GM19467 (cell line): ENCODE measurements around the gene YWHAE.
A peak's percentile ranks its signal among the peaks of the same experiment; 100 is the strongest.
"Not testable (repeated sequence)": the region's sequence is repeated elsewhere in the genome, so short reads cannot be mapped to it uniquely, and the experiment has no call there.

Experiments
- ATAC-seq: cut with Tn5 transposase; IDR thresholded peaks from one replicate; pipeline ENCODE4 v1.9.1; 2021; ENCODE audit warnings: mild to moderate bottlenecking, moderate library complexity; ENCODE audit not compliant: unreplicated experiment

YWHAE gene

DNA sequence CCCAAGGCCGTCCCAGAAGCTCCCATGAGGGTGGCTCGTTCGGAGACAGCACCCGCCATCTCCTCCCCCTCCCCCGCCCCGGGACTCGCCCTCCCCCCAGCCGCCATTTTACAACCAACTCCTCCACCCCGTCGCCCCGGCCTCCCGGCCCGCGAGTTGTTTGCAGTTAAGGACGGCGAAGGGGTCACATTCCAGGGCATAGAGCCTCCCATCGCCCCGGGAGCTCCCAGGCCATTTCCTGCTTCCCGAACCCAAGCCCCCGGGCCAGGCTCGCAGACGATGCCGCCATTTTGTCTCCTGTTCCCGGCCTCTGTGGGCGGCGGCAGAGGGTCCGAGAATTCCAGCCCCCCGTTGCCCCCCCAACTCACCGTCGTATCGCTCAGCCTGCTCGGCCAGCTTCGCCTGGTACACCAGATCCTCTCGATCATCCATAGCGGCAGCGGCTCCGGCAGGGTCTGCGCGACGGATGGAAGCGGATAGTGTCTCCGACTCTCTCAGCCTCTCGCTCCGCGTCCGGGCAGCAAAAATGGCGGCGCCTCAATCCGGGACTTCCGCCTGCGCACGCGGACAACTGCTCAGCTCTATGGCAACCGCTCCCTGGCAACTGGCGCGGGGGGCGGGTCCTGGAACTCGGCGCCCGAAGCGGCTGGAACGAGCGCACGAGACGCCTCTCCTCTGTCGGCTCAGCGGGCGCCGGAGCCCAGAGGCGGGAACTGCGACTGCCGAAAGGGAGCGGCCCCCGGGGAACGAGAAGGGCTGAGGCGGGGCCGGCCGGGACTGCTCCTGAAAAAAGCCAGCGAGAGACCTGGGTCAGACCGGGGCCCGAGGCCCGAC is at the start of gene YWHAE:
Gene YWHAE, minus strand, starts transcription at position 544 of the 834 bp plus-strand sequence. Its CDS starts 112 bp downstream, at position 432.
- peak; percentile 90 for ATAC-seq

GRCh38 chr17:1449412-1449967 is 49.5 kb upstream of the YWHAE start:
- ATAC-seq = no peak

- ATAC-seq = no peak
Observed at GRCh38 chr17:1447052-1447451, 47.0 kb upstream of the YWHAE start.

DNA sequence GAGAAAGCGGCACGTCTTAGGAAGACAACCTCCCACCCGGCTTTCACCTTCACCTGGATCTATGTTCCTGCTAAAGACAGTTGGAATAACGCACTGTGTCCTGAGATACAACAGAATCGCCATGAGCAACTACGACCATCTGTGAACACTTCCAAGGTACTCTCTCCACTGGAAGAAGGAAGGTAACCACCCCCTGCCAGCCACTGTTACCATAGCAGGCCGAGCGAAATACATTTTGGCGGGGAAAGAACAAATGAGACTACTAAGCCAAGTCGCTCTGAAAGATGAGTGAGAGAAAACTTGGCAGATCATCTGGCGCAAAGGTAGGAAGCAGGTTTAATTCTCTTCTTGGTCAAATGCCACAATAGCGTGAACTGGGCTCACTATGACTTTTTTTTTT is 46.2 kb upstream of the YWHAE start:
- no peak for ATAC-seq

DNA sequence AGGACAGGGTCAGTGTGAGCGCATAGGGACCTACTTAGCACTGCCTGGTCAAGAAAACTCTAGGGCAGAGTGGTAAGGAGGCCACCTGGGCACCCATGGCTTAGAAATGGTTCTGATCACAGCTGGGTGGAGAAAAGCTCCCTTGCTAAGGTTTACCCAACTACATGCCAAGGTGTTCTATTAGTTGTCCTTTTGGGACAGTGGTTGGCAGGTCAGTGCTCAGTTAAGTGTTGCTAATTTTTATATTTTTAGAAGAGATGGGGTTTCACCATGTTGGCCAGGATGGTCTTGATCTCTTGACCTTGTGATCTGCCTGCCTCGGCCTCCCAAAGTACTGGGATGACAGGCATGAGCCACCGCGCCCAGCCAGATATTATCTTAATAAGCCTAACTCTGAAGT is 45.7 kb upstream of the YWHAE start:
- not testable (repeated sequence) for ATAC-seq

DNA sequence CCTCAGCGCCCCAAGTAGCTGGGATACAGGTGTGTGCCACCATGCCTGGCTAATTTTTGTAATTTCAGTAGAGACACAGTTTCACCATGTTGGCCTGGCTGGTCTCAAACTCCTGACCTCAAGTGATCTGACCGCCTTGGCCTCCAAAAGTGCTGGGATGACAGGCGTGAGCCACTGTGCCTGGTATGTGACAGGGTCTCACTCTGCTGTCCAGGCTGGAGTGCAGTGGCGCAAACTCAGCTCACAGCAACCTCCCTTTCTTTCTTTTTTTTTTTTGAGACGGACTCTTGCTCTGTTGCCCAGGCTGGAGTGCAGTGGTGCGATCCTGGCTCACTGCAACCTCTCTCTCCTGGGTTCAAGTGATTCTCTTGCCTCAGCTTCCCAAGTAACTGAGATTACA is 42.7 kb upstream of the YWHAE start:
- ATAC-seq = not testable (repeated sequence)

GRCh38 chr17:1442187-1442586 is 42.2 kb upstream of the YWHAE start:
- no peak for ATAC-seq

DNA sequence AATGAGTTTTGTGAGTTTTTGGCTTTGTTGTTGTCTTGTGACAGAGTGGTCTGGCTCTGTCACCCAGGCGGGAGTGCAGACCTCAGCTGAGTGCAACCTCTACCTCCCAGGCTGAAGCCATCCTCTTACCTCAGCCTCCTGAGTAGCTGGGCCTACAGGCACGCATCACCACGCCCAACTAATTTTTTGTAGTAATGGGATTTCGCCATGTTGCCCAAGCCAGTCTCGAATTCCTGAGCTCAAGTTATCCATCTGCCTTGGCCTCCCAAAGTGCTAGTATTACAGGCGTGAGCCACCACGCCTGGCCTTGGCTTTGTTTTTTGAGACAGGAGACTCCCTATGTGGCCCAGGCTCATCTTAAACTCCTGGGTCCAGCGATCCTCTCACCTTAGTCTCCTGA is 40.9 kb upstream of the YWHAE start:
- ATAC-seq = no peak

DNA sequence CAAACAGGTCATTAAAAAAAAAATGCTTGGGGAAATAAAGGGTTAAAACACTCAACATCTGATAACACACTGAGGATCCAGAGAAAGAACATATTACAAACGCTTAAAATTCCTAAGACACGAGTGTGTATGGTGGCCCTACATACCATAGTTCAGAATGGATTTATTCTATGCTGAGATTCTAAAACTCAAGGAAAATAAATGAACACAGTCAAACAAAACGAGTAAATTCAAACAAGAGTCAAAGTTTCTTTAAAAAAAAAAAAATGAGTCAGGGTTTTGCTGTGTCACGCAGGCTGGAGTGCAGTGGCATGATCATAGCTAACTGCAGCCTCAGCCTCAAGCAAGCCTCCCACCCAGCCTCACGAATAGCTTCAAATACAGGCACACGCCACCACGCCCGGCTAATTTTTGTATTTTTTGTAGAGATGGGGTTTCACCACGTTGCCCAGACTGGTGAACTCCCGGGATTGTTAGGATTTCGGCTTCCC is 38.6 kb upstream of the YWHAE start:
- no peak for ATAC-seq

GRCh38 chr17:1435326-1435725 is 35.3 kb upstream of the YWHAE start:
- ATAC-seq = no peak

DNA sequence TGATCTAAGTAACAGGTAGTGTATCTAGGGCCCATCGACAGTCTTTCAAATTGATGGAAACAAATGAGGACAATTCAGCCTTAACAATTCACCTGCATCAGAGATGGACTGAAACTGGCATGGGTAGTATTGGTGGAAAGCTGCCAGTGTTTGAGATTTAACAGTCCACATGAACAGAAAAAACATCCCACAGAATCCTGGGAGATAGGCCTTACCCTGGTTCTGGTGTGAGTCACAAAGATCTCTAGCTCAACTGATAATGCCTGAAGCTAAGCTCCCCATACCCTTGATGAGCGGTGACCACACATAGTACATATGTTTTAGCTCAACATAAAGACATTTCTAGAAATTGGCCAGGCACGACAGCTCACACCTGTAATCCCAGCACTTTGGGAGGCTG is 34.1 kb upstream of the YWHAE start:
- no peak for ATAC-seq

GRCh38 chr17:1431631-1432104 is 31.6 kb upstream of the YWHAE start:
- no peak for ATAC-seq

DNA sequence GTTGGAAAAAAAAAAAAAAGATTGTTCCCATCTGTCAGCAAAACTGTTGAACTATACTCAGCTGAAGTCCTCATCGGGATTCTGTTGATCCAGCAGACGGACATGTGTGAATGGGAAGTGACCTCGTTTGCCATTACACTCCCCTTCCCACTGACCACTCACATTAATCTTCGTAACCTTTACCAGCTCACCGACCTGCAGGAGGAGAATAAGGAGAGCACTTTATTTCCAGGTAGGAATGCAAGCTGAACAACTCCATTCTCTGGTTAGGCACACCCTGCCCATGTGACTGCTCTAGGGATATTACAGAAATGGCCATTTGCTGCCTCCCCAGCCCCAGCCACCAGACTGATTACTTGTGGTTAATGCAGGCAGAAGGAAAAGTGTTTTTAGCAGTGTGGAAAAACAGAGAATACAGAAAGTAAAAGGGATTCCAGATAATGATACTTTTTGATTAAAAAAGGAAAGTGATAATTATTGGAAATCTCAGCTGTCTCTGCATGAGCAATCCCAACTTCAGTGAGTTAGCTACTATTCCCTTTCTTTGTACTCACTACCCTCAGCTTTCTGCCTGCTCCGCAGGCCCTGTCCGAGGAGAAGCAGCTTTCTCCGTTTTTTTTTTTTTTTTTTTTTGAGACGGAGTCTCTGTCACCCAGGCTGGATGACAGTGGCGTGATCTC is 23.6 kb upstream of the YWHAE start:
- no peak for ATAC-seq

DNA sequence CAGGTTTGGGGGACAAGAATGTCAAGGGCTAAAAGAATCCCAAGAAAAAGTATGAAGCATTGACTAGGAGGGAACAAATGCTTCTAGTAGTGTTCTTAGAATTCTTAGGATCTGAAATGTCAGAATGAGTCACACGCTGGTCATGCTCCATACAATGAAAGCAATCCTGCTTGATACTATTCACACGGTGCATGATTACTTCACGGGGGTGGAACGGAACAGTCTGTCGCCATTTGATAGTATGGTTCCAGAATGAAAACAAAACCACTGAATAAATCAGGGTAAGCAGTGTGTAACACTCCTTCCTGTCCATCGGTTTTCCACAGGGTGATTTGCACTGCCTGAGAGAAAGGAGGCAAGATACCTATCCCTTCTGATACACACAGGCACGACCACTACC is 22.9 kb upstream of the YWHAE start:
- ATAC-seq = no peak

DNA sequence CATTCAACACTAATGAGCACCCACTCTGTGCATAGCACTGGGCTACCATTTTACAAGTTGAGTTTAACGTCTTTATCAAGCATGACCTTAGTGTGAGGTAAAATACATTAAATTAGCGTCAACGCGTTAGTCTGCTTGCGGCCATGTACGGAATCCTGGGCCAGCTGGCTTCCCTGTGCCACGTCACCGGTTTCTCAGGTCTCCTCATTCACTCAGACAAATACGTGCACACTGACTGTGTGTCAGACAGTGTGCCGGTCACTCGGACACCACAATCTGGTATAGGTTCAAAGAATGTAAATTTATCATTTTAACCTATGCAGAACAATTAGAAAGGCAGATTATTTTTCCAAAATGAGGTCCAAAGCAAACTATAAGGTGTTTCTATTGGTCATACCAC is 21.4 kb upstream of the YWHAE start:
- no peak for ATAC-seq

DNA sequence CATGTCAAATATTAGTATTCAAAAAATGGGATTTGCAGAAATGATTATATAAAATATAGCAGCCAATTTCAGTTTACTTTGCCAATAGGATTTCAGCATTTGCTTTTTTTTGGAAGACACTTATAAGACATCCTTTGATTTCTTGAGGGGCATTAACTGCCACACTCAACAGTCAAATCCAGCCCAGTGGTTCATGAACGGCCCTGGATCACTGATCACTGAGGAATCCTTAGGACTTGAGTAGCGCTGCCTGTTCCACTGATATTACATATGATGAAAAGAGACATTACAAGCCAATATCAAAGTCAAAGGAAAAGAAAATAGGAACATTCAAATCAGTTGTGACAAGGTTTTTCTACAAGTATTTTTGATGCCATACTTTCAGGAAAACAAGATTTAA is 21.0 kb upstream of the YWHAE start:
- no peak for ATAC-seq

DNA sequence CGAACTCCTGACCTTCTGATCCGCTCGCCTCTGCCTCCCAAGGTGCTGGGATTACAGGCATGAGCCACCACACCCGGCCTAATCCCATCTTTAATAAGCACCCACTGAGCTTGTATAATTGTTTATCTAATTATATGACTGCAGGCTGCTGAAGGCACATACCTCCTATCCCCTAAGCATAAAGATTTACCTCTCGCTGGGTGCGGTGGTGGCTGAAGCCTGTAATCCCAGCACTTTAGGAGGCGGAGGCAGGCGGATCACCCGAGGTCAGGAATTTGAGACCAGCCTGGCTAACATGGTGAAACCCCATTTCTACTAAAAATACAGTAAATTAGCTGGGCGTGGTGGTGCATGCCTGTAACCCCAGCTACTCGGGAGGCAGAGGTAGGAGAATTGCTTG is 20.1 kb upstream of the YWHAE start:
- ATAC-seq = no peak

DNA sequence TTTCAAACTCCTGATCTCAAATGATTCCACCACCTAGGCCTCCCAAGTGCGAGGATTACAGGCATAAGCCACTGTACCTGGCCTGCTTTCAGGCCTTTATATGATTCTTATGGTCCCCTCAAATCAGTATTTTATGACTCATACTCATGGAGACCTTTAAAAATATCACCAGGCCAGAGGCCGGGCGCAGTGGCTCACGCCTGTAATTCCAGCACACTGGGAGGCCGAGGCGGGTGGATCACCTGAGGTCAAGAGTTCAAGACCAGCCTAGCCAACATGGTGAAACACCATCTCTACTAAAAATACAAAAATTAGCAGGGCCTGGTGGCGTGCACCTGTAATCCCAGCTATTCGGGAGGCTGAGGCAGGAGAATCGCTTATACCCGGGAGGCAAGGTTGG is 18.5 kb upstream of the YWHAE start:
- not testable (repeated sequence) for ATAC-seq

- ATAC-seq = no peak
Observed at GRCh38 chr17:1416414-1416813, 16.4 kb upstream of the YWHAE start.

GRCh38 chr17:1414634-1415033 is 14.6 kb upstream of the YWHAE start:
- ATAC-seq = no peak

DNA sequence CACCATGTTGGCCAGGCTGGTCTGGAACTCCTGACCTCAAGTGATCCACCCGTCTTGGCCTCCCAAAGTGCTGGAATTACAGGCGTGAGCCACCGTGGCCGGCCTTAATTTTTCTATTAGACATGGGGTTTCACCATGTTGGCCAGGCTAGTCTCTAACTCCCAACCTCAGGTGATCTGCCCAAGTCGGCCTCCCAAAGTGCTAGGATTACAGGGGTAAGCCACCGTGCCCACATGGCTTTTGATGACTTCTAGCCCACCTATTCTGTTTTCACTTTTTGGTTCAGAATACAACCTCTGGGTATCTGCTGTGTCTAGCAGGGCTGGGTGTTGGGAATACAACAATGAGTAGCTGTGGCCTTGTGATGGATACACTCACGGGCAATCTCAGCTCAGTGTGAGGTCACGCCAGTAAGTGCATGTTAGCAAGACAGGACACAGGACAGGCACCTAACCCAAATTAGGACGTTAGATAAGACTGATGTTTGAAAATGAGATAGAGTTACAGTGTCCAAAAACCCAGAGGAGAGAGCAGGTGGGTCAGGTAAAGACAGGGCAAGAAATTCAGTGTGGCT is 14.1 kb upstream of the YWHAE start:
- no peak for ATAC-seq
